GM12801 (cell line): Measurements from ENCODE around the gene TCF4.

Experiments used
- CTCF ChIP-seq: IDR thresholded peaks from one replicate; pipeline ENCODE4 v1.5.1; 2011; ENCODE audit warnings: control low read depth; ENCODE audit not compliant: insufficient read length; ENCODE audit errors: extremely low read depth

Gene TCF4

GRCh38 chr18:55529581-55529980 is 58.4 kb downstream of the TCF4 start:
- TF ChIP-seq CTCF = no peak

DNA sequence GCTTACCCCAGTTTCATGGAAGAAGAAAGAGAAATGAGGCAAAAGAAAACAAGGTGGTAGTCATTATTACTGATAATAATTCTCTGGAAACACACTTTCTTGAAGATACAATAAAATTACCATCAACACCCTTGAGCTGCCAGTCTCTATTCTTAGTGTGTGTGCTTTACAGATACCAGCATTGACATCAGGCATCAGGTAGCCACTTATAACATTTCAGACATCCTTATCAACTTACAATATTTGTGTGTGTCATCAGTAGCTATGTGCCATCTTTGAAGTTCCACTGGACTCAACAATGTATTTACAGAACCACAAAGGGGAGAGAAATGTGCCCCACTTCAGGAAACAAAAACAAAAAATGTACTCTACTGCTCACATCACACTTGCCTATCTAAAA is 62.1 kb downstream of the TCF4 start:
- TF ChIP-seq CTCF = no peak

DNA sequence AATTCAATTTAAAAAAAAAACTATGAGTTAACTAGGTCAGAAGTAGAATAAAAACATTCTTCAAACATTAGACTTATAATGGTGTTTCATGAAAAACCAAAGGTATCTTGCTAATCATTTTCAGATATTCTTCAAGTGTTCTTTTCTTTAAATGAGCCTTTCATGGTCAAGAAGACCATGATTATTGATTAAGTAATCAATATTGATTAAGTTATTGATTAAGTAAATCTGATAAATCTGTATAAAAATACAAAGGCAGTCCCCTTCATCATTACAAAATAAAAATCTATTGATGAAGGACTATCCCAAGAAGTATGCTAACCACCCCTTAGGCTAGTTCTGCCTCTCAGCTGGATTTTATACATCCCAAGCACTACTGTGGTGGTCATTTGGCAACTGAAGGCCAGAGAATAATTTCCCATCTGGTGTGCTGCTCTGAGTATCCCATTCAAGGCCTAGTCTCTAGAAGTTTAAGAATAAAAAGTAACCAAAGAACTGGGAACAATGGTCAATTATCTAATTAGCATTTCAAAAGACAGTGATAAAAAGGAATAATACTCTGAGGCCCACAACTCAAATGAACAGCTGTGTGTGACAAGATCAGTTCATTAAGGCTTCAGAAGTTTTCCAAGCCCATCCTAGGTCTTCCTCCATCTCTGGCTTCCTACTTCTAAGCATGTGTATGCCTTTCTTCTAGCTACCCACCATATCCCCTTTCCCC is 63.5 kb downstream of the TCF4 start:
- TF ChIP-seq CTCF = no peak

- no peak for TF ChIP-seq CTCF
These were observed 65.0 kb downstream of the TCF4 start for GRCh38 chr18:55523001-55523400.

GRCh38 chr18:55522011-55522410 is 66.0 kb downstream of the TCF4 start:
- TF ChIP-seq CTCF = peak; percentile 26

DNA sequence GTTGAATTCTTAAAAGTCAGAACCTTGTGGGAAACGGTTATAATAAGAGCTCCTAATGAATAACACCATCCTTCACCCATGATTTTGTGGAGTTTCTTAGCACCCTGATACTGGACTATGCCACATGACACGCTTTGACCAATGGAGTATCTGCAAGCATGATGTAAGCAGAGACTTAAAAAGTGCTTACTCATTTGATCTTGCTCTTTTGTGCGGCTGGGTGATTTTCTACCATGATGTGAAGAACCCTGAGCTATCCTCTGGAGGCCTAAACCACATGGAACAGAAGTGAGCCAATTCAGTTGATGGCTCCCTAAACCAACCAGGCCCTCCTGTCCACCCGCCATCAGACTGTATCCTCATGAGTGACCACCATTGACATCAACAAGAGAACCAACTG is 70.9 kb downstream of the TCF4 start:
- TF ChIP-seq CTCF = no peak

GRCh38 chr18:55515941-55516710 is 71.9 kb downstream of the TCF4 start:
- TF ChIP-seq CTCF = no peak
